ENCODE data around the gene ERP44. TPM values are rescaled to one million over a fixed set of nuclear protein-coding genes. Genes with fewer than 3 reads are reported as not detected.
"Not testable (repeated sequence)": the region's sequence is repeated elsewhere in the genome, so short reads cannot be mapped to it uniquely, and the experiment has no call there.

Gene ERP44
- total RNA-seq, 1 donor from 2014 or later = 7.8 TPM

DNA sequence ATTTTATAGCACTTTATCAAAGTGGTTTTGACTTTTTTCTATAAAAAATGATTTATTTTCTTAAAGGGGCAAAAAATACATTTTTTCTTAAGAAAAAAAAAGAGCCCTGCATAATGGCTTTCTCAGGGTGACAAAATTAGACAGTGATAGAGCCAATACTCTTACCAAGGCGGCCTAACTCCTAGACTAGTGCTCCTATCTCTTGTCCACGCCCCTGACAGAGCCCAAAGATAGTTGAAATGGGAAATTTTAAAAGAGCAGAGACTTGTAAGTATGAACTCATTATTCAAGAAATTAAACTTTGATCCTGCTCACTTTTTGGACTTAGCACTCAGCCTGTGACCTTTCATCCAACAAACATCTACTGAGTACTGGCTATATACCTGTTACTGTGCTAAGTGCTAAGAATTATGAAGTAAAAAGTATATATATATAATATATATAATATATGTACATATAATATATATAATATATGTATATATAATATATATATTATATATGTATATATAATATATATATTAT is 1.4 kb upstream of the ERP44 start:
- H3K4me3 ChIP-seq (ENCODE audit: low read depth, low read length) = peak overlapping the region; percentile 96
- TF ChIP-seq, protein P1, sequence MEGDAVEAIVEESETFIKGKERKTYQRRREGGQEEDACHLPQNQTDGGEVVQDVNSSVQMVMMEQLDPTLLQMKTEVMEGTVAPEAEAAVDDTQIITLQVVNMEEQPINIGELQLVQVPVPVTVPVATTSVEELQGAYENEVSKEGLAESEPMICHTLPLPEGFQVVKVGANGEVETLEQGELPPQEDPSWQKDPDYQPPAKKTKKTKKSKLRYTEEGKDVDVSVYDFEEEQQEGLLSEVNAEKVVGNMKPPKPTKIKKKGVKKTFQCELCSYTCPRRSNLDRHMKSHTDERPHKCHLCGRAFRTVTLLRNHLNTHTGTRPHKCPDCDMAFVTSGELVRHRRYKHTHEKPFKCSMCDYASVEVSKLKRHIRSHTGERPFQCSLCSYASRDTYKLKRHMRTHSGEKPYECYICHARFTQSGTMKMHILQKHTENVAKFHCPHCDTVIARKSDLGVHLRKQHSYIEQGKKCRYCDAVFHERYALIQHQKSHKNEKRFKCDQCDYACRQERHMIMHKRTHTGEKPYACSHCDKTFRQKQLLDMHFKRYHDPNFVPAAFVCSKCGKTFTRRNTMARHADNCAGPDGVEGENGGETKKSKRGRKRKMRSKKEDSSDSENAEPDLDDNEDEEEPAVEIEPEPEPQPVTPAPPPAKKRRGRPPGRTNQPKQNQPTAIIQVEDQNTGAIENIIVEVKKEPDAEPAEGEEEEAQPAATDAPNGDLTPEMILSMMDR (conservative IDR thresholded peaks at IDR 0.05; ENCODE audit: low read depth, low read length) = no peak
- no peak for DNase-seq (ENCODE audit: low read depth)

DNA sequence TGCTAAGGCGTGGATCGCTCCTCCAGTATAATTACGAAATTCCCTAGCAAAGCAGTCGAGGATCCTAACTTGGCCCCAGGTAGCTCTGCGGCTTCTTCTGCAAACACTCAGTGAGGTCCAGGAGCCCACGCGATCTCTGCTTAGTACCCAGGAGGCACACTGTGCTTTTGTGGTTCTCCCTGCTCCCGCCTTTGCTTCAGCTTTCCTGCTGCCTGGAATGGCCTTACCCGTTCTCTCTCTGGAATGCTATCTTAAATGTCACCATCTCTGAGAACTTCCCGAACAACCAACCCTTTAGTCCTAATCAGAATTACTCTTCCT is 882 bp upstream of the ERP44 start:
- H3K4me3 ChIP-seq (ENCODE audit: low read depth, low read length) = peak overlapping the region; percentile 96
- no peak for DNase-seq (ENCODE audit: low read depth)
- TF ChIP-seq, protein P1 (conservative IDR thresholded peaks at IDR 0.05; ENCODE audit: low read depth, low read length) = no peak

DNA sequence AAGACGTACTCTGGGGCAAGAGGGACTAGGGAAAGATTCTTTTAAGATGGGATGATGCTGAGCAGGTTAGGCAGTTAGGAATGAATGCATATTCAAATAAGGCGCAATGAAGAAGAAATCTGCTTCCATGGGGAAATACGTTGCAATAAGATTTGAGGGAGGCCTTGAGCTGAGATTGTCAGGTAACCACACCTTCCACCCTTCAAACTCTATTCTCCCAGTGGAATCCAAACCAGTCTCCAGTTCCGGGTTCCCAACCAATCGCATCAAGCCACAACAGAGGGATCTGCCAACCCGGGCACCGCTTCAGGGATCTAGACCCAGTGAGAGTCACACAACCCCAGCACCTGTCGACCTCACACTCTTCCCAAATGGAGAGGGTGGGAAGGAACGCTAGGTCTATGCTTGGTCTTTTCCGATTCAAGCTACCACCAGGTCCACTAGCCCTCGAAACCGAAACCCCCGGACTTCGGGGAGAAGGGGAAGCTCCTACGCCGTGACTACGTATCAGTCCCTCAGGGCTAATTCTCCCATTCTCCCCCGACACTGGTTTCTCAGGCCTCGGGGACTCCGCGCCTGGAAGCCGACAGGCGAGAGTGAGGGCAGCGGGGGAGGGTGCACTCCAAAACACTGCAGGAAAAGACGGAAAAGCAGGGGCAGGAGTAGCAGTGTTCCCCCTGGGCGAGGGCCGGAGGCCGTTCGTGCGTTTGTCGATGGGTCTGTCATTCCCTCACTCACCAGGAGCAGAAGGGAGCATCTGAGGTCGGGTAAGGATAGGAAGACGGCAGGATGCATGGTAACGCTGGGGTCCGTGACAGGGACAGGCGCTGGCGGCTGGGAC is 534 bp downstream of the ERP44 start:
- TF ChIP-seq, protein P1 (conservative IDR thresholded peaks at IDR 0.05; ENCODE audit: low read depth, low read length) = no peak
- DNase-seq (ENCODE audit: low read depth) = peak; percentile 59
- H3K4me3 ChIP-seq (ENCODE audit: low read depth, low read length) = peak overlapping the region; percentile 96

DNA sequence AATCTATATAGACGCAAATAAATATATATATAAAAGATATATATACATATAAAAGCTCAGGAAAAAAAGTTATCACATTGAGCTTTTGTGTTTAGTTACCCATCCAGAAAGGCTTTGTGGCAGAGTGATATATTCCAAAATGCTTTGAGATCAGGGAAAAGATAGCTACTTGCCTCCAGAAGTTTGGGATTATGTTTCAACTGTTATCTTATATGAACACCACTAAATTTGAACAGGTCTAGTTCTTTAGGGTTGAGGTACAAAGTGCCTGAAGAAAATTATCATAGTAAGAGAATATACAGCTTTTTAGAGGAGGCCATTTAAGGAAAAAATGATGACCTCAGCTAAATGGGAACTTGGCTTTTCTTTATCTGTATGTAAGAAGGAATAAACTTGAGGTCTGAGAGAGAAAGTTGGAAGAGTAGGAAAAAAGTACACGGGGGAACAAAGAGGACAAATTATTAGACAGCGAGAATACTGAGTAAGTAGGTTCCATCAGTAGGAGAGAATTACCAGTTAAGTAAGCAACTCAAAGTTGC is 2.4 kb downstream of the ERP44 start:
- TF ChIP-seq, protein P1 (conservative IDR thresholded peaks at IDR 0.05; ENCODE audit: low read depth, low read length) = no peak
- H3K4me3 ChIP-seq (ENCODE audit: low read depth, low read length) = no peak overlapping the region
- no peak for DNase-seq (ENCODE audit: low read depth)

DNA sequence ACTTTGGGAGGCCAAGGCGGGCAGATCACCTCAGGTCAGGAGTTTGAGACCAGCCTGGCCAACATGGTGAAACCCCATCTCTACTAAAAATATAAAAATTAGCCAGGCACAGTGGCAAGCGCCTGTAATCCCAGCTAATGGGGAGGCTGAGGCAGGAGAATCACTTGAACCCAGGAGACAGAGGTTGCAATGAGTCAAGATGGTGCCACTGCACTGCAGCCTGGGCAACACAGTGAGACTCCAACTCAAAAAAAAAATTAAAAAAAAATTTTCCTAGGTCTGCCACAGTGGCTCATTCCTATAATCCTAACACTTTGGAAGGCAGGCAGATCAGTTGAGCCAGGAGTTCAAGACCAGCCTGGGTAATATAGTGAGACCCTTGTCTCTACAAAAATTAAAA is 4.4 kb downstream of the ERP44 start:
- not testable (repeated sequence) for H3K4me3 ChIP-seq (ENCODE audit: low read depth, low read length); DNase-seq (ENCODE audit: low read depth)

DNA sequence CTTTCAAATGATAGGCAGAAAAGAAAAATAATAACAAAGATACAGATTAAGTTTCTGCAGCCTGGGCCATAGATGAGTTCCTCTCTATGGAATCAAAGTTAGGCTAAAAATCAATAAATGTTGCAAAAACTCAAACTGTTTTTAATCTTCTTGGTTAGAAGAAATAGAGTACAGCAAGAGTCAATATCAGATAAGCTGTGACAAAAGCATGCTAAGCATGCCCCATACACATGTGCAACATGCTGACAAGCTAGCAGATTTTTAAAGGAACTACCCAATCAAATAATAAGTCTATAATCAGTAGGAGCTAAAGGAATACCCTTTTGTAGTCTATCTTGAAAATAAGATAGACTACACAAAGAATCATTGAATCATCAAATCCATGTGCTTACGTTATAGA is 6.7 kb downstream of the ERP44 start:
- DNase-seq (ENCODE audit: low read depth) = no peak
- TF ChIP-seq, protein P1 (conservative IDR thresholded peaks at IDR 0.05; ENCODE audit: low read depth, low read length) = no peak
- no peak overlapping the region for H3K4me3 ChIP-seq (ENCODE audit: low read depth, low read length)

DNA sequence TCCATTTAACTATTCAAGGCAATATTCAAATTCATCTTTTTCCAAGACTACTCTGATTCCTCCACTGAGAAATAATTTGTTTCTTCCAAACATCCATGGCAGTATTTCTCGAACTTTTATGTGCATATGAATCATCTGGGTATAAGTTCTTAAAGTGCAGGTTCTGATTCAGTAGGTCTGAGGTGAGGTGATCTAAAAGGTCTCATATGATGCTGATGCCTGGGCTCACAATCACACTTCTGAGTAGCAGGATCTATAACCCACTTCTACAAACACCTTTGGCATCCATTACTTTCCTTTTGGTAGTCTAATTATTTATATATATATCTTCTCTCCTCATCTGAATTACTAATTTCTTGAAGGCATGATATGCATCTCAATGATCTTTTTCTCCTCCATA is 7.2 kb downstream of the ERP44 start:
- TF ChIP-seq, protein P1 (conservative IDR thresholded peaks at IDR 0.05; ENCODE audit: low read depth, low read length) = no peak
- H3K4me3 ChIP-seq (ENCODE audit: low read depth, low read length) = no peak overlapping the region
- no peak for DNase-seq (ENCODE audit: low read depth)
